NOMO-1 (cell line): ENCODE results near the gene FBXL14.

Experiments used
- DNase-seq, 2 experiments: peaks; one replicate each; lab custom pipeline; 2025; ENCODE audit not compliant: unreplicated experiment in 2 of 2; lab: John Stamatoyannopoulos, UW

Gene FBXL14

DNA sequence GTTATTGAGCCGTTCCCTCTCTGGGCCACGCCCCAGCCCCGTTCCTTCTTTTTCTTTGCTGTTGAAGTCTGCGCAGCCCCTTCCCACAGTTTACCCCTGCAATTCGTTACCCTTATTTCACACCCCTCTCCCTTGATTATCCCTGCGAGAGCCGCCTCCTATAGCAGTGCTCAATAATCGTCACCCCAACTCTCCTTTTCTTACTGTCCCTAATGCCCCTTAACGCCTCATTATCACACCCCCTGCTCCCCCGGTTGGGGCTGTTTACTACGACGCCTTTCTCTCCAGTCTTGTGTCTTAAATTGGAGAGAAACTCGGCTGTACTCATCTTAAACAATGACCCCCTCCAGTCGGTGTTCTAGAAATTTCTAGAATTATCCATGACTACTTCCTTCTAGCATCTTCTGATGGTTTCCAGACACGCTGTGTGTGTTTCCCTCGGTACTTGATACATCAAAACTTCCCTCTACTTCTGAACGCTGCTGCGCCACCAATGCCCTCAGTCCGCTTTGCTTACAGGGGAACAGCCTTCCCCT, 713 bp upstream of the FBXL14 start:
- DNase-seq, result no peak

DNA sequence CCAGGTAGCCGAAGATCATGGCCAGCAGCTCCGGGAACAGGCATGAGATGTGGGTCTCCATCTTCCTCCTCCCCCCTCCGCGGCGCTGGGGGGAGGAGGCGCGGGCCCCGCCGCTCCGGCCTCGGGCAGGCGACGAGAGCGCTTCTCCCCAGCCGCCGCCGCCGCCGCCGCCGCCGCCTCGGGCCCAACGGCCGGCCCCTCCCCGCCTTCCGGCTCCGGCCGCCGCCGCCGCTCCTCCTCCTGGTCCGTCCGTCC, 448 bp downstream of the FBXL14 start:
- DNase-seq, result peak in 1 of 2 experiments; percentile 76

DNA sequence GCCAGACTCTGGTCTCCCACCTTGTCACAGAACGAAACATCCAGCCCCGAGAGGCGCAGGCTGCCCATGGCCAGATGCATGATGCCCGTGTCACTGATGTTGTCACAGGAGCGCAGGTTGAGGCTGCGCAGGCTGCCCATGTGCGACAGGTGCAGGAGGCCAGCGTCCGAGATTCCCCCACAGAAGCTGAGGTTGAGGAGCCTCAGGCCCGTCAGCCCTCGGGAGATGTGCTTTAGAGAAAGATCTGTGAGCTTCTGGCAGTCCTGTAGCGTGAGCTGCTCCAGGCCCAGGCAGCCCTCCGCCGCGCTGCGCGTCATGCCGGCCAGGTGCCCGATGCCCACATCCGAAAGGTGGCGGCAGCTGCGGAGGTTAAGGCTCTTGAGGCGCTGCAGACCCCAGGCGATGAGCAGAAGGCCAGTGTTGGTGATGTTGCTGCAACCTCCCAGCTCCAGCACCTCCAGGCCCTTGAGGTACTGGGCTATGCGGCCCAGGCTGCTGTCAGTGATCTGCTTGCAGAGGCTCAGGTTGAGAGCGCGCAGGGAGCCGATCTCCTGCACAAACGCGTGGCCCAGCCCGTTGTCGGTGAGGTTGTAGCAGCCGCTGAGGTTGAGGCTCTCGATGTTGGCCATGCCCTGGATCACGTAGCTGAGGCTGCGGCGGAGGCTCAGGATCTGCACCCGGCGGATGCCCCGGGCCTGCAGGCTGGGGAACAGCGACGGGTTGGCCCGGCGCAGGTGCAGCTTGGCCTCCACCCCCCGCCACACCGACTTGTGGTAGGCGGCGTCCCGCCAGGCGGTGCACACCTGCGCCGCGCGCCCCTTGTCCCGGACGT, 991 bp downstream of the FBXL14 start:
- DNase-seq, result no peak

GRCh38 chr12:1592444-1593173, 1.8 kb downstream of the FBXL14 start:
- peak in 1 of 2 experiments; percentile 42 for DNase-seq

DNA sequence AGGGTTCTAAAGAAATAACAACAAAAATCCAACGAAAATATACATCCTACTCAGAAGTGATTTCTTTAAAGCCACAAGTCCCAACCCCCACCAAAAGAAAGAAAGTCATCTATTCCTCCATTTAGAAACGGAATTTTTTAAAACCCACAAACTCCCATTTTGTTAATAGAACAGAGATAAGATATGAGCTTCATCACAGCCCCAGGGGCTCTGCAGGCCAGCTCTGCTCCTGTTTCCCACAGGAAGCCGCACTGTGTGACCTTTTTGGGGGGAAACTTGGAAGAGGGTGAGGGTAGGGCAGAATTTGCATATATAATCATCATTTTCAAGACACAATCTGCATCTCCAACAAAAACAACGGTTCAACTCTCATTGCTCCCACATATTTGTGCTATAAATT, 2.8 kb downstream of the FBXL14 start:
- no peak for DNase-seq

GRCh38 chr12:1591034-1591433, 3.3 kb downstream of the FBXL14 start:
- DNase-seq, result no peak

DNA sequence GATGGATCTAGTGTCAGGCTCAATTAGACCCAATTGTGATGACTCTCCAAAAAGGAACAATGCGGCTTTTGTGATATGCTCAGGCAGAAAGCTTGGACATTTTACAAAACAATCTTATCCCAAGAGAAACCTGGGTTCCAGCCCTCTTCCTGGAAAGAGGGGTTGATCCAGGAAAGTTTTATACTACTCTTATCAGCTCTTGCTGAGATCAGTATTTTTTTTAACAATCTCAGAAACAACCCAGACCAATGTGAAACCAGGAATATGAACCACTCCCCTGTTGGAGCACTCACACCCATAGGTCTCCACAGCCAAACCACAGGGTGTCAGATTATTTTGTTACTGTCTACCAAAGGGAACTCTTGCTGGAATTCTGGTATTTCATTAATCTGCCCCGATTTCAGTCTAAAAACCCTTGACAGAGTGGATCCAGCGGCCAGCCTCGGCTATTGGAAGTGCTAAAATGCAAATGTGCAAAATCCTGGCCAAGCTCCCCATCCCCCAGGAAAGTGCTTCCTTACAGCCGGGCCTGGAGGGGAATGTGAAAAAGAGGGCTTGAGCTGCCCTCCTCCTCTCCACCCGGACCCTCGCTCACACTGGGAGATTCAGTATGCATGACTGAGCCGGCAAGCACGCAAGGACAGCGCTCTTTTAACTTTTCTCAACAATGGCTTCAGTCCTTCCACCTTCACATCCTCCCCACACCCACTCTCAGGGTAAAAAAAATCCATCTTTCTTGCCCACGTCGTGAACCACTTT, 4.0 kb downstream of the FBXL14 start:
- no peak for DNase-seq

DNA sequence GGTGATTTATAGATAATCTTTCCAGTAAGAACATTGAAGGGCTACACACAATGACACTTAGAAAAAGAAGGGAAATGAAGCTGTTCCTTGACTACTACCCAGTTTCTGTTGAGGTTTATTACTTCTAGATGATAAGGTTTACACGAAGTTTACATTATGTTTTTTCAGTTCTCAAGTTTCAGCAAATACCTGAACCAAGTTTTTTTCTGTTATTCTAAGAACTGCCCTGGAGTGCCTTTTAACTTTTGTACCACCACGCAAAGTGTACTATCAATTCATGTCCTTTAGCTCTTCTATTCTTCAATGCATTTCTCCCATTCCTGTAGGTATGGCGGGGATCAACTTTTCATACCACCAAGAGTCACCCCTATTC, 5.8 kb downstream of the FBXL14 start:
- DNase-seq, result no peak

DNA sequence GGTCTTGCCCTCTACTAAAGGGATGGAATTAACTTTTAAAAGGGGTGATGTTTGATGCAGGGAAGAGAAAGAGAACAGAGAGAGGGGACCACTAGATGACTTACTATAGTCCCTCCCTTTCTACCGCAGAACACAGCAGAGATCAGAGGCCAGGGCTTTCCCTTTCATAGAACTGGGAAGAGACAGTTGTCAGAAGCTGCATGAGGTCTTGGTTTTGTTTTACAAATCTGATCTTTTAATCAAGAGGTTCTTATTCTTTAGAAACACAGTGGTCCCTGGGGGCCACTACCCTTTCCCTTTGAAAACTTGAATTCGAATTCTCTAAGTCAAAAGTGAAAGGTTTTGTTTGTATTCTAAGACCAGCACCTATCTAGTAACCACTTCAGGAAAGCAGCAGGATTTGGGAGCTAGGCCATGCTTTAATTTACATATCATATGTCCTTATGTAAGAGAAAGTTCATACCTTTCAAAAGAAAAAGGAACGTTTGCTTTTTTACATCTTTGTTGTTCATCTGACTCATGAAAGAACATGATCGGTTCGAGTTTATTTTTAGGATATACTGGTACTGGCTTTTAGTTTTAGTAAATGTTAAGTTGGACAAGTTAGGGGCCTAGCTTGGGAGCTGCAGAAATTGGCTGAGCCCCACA, 6.3 kb downstream of the FBXL14 start:
- no peak for DNase-seq

GRCh38 chr12:1584326-1584725, 10.1 kb downstream of the FBXL14 start:
- no peak for DNase-seq

DNA sequence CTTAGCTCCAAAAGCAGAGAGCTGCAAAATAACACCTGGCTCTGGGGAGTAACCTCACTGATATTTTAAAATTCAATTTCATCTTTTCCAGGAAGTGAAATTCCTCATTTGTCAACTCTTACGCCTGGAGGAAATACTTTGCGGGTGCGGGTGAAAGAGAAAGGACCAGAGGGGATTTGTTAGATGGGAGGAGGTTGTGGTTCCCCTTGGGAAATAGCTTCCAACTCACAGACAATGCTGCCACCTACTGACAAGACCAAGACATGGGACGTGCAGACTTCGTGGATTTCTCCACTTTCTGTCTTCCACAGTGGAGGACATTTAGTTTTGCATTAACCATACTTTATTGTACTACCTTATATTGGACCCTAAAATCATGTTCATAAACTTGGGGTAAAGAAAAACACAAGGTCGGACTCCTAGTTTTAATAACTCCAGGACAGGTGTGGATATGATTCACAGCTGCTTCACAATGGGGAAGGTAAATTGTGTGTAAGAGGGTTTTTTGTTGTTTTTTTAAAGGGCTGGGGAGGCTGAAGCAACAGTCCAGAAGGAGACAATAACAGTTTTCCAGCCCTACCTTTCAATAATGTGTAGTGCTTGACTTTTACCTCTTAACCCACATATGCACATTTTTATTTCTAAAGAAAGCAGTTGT, 10.8 kb downstream of the FBXL14 start:
- peak; percentile 63 to 85 for DNase-seq

GRCh38 chr12:1582709-1583050, 11.7 kb downstream of the FBXL14 start:
- no peak for DNase-seq

DNA sequence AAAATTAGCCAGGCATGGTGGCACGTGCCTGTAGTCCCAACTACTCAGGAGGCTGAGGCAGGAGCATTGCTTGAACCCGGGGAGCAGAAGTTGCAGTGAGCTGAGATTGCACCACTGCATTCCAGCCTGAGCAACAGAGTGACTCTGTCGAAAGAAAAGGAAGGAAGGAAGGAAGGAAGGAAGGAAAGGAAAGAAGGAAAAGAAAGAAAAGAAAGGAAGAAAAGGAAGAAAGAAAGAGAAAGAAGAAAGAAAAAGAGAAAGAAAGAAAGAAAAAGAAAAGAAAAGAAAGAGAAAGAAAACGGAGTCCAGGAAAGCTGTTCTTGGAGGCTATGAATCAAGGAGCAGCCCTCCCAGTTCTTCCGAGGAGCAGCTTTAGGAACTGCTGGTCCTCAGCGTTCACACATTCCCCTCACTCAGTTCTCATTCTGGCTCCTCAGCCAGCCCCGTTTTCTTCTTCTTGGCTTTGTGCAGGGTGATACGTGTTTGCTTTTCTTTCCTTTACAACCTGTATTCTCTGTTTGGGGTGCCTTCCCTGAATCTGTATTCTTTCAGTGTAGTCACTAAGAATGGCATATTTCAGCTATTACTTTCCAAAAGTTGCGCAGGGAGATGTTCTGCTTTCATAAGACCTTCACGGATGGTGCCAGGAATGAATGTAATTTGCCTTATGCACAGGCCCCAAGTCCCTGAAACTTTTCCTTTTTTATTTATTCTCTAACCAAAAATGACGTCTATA, 12.2 kb downstream of the FBXL14 start:
- no peak for DNase-seq

DNA sequence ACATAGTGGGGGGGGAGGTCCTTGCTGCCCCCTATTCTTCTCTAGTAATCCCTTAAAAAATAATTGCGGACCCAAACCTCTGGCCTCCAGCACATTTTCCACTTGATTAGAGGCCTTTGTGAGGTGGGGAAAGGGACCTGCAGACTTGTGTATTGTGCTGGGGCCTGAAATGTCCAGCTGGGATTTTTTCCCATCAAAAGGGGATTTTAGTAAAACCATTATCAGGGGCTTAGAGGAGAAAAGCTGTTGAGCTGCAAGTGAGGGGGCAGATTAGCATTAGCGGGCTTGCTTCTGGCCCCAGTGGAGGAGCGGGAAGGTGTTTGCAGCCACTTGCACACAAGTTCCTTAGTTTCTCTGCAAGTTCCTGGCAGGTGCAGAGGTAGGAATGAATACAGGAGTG, 13.9 kb downstream of the FBXL14 start:
- DNase-seq, result no peak

- no peak for DNase-seq
These were observed 14.5 kb downstream of the FBXL14 start for GRCh38 chr12:1579651-1580435.

DNA sequence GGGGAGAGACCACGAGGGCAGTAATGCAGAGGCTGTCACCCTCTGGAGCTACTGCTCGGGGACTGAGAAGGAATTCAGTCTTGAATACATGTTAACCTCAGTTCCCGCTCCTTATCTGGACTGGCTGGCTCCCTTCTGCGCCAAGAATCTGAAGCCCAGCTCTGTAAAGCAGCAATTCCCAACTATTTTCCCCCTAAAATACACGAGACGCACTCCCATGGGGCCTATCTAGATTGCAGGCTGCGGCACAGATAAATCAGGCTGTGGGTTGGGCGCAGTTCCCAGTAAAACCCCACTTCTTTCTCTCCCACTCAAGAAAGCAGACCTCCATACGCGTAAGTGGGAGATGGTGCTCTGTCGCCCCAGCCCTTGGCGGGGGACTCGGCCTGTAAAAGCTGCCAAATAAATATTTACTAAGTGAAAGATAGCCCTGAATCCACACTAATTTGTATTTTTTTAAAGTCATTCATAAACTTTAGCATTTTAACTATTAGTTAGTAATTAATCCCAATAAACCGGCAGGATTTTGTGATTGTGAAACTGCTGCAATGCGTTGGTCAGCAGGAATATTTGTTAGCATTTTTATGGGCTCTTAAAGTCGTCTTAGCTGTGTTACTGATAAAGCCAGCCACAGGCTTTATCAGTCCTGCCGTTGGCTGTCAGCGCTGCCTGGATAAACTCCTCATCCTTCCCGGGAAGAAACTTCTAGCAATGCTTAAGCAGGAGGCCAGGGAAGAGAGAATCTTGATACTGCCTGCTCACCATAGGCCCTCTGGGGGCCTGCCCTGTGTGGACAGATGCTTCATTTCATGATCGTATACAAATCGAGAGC, 17.8 kb downstream of the FBXL14 start:
- DNase-seq, result no peak

DNA sequence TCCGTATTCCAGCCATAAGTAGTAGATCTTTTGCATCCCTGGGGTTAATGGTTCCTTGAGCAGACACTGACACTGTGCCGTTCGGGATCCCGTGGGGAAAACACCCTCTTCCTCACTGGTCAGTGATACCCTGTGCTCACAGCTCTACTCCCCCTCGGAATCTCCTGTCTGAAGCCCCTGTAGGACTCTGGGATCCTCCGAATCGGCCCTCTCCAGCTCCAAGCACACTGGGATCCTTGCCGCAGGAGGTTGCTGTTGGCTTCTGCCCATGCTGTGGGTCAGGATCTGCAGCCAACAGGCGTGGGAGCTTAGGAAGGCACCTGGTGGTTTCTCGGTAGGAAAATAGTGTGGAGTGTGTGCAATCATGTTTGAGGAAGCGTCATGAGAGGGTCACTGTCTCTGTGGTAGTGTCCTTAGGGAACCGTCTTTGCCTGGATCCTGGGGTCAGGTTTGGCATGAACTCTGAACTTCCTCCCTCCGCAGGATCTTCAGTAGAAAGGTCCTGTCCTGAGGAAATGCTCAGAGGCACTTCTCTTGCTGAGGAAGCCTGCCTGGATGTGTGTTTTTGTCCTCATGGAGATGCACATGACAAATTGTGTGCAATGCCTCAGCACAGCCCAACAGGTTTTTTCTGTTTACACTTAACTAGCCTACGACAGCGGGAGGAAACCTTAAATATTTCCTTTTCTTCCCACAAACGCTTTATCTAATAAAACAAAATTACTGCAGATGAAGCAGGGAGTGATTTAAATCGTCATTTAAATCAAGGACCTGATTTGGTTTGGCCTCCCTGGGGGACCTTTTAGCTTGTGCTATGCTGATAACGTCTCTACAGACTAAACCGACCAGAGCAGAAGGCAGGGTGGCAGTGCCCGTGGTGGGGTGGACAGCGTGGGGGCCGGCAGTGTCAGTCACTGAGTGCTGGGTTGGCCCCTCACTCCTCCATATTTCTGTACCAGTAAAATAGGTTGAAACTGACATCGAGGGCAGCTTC, 18.7 kb downstream of the FBXL14 start:
- no peak for DNase-seq
